ENCODE data around the gene PNRC1. TPM values are rescaled to one million over a fixed set of nuclear protein-coding genes. Genes with fewer than 3 reads are reported as not detected.
A peak's percentile ranks its signal among the peaks of the same experiment; 100 is the strongest.

PNRC1 gene
- total and polyA plus RNA-seq, 2 experiments from 2014 or later: 181 to 226 TPM

DNA sequence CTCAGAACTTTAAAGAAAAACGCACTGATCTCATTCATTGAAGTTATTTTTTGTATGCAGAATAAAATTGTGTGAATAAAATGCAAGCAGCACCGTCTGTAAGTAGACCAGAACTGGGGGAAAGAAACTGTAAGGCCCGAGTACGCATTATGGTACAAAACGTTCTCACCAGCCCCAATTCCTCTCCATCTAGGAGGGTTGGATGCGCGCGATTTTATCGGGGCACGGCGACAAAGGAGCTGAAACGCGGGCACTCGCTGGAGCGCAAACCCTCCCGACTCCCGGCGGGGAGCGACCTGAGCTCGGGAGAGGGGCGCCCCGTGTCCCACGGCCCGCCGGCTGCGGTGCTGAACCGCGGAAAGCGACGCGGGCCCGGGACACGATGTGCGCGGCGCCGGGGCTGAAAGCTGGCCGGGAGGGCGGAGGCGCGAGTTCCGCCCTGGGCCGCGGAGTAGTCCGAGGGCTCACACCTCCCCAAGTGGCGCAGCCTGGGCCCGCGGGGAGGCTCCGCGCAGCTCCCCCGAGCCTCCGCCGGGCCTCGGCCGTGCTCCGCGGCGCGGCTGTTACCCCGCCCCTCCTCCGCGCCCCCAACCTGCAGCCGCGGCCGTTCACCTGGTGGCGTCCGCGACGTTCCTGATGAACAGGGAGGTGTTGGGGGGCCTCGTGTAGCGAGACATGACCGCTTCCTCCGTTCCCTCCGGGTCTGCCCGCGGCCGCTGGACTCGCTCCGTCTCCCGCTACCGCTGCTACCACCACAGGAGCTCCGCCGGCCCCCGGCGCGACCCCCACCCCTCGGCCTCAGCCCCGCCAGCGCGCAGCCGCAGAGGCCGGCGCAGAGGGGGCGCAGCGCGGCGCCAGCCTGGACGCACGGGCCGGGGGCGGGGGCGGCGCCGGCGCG is 36.9 kb downstream of the PNRC1 start, which contains the start of gene SRSF12:
SRSF12 (minus strand) TSS at position 861 of the 898 bp plus-strand sequence; CDS start at position 677, 184 bp downstream.
- peak within 1 kb of the TSS; percentile 85 for H3K4me3 ChIP-seq
- no peaks in the 10 kb centered on the region for H3K27me3 ChIP-seq
- peaks cover 35% of the 10 kb centered on the region for H3K79me2 ChIP-seq
- peak within 1 kb of the TSS; percentile 93 for H2AFZ ChIP-seq
- no peaks in the 10 kb centered on the region for H3K9me2 ChIP-seq (replicated peaks; ENCODE audit: insufficient read depth)
- H3K27ac ChIP-seq: peak within 1 kb of the TSS; percentile 54
- peak within 1 kb of the TSS; percentile 96 for H3K4me2 ChIP-seq
- peak; percentile 62 for DNase-seq (ENCODE audit: low spot score)
- no peaks in the 10 kb centered on the region for H3K4me1 ChIP-seq (ENCODE audit: insufficient read depth)
- no peaks in the 10 kb centered on the region for H4K20me1 ChIP-seq (ENCODE audit: insufficient read depth, poor library complexity, severe bottlenecking)
- TF ChIP-seq, protein P1, sequence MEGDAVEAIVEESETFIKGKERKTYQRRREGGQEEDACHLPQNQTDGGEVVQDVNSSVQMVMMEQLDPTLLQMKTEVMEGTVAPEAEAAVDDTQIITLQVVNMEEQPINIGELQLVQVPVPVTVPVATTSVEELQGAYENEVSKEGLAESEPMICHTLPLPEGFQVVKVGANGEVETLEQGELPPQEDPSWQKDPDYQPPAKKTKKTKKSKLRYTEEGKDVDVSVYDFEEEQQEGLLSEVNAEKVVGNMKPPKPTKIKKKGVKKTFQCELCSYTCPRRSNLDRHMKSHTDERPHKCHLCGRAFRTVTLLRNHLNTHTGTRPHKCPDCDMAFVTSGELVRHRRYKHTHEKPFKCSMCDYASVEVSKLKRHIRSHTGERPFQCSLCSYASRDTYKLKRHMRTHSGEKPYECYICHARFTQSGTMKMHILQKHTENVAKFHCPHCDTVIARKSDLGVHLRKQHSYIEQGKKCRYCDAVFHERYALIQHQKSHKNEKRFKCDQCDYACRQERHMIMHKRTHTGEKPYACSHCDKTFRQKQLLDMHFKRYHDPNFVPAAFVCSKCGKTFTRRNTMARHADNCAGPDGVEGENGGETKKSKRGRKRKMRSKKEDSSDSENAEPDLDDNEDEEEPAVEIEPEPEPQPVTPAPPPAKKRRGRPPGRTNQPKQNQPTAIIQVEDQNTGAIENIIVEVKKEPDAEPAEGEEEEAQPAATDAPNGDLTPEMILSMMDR (IDR thresholded peaks at IDR 0.05; ENCODE audit: poor library complexity): no peak
- TF ChIP-seq EZH2 (IDR thresholded peaks at IDR 0.05; ENCODE audit: borderline replicate concordance) (no peak), EZH2phosphoT487 (IDR thresholded peaks at IDR 0.05; ENCODE audit: low read depth, severe bottlenecking, unreplicated experiment) (no peak)
- 1% methylated on average over 60 of the region's 106 CpGs for WGBS (ENCODE audit: low lambda C conversion rate, missing lambda C conversion rate)
- H3K9me3 ChIP-seq (ENCODE audit: low read depth): no peaks in the 10 kb centered on the region
- H3K36me3 ChIP-seq (replicated peaks; ENCODE audit: insufficient read depth, low read depth): no peaks in the 10 kb centered on the region

DNA sequence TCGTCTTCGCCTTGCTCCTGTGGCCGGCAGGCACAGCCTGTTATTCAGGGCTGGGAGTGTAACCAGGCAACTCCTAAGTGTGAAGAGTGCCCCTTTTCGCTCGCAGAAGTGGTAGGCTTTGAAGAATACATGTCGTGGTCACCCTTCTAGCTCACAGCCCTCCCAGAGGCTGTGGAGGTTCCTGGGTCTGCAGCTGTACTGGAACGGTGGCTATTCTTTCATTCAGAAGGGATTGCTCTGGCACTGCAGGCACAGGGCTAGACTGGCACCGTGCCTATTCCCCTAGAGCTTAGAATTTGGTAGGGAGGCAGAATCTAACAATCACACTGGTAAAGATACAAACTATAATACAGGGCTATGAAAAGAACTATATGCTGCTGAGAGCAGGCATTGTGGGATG is 38.4 kb downstream of the PNRC1 start:
- H3K4me3 ChIP-seq: no peak overlapping the region
- no peak overlapping the region for H3K27ac ChIP-seq
- H3K9me2 ChIP-seq (replicated peaks; ENCODE audit: insufficient read depth): no peaks in the 10 kb centered on the region
- H3K27me3 ChIP-seq: no peaks in the 10 kb centered on the region
- no peak overlapping the region for H2AFZ ChIP-seq
- no peaks in the 10 kb centered on the region for H3K9me3 ChIP-seq (ENCODE audit: low read depth)
- H4K20me1 ChIP-seq (ENCODE audit: insufficient read depth, poor library complexity, severe bottlenecking): no peaks in the 10 kb centered on the region
- no peaks in the 10 kb centered on the region for H3K4me1 ChIP-seq (ENCODE audit: insufficient read depth)
- H3K36me3 ChIP-seq (replicated peaks; ENCODE audit: insufficient read depth, low read depth): no peaks in the 10 kb centered on the region
- no peak for DNase-seq (ENCODE audit: low spot score)
- TF ChIP-seq EZH2 (IDR thresholded peaks at IDR 0.05; ENCODE audit: borderline replicate concordance) (no peak), EZH2phosphoT487 (IDR thresholded peaks at IDR 0.05; ENCODE audit: low read depth, severe bottlenecking, unreplicated experiment) (no peak)
- TF ChIP-seq, protein P1 (IDR thresholded peaks at IDR 0.05; ENCODE audit: poor library complexity): no peak
- H3K79me2 ChIP-seq: peaks cover 27% of the 10 kb centered on the region
- 86% methylated on average over 8 of the region's 8 CpGs for WGBS (ENCODE audit: low lambda C conversion rate, missing lambda C conversion rate)
- no peak overlapping the region for H3K4me2 ChIP-seq

DNA sequence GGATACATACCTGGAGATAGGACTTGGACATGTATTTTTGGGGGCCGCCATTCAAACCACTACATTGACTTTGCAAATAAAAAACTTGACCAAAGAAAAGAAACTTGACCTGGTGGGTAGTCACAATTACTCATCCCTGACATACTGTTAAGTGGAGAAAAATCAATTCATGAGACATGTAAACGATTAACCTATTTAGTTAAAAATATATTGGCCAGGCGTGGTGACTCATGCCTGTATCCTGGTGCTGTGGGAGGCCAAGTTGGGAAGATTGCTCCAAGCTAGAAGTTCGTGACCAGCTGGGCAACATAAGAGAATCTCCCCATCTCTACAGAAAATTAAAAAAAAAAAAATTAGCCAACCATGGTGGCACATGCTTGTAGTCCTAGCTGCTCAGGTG is 39.8 kb downstream of the PNRC1 start:
- no peaks in the 10 kb centered on the region for H3K36me3 ChIP-seq (replicated peaks; ENCODE audit: insufficient read depth, low read depth)
- no peak overlapping the region for H3K4me3 ChIP-seq
- WGBS (ENCODE audit: low lambda C conversion rate, missing lambda C conversion rate): 86% methylated on average over 4 of the region's 4 CpGs
- no peaks in the 10 kb centered on the region for H3K9me2 ChIP-seq (replicated peaks; ENCODE audit: insufficient read depth)
- H4K20me1 ChIP-seq (ENCODE audit: insufficient read depth, poor library complexity, severe bottlenecking): no peaks in the 10 kb centered on the region
- H3K27ac ChIP-seq: no peak overlapping the region
- no peaks in the 10 kb centered on the region for H3K4me1 ChIP-seq (ENCODE audit: insufficient read depth)
- no peaks in the 10 kb centered on the region for H3K27me3 ChIP-seq
- TF ChIP-seq, protein P1 (IDR thresholded peaks at IDR 0.05; ENCODE audit: poor library complexity): no peak
- TF ChIP-seq EZH2phosphoT487 (IDR thresholded peaks at IDR 0.05; ENCODE audit: low read depth, severe bottlenecking, unreplicated experiment): no peak
- TF ChIP-seq EZH2 (IDR thresholded peaks at IDR 0.05; ENCODE audit: borderline replicate concordance): no peak
- DNase-seq (ENCODE audit: low spot score): peak; percentile 19
- peaks cover 17% of the 10 kb centered on the region for H3K79me2 ChIP-seq
- no peaks in the 10 kb centered on the region for H3K9me3 ChIP-seq (ENCODE audit: low read depth)
- H2AFZ ChIP-seq: no peak overlapping the region
- no peak overlapping the region for H3K4me2 ChIP-seq
